Measurements from ENCODE around the gene HSP90B1.

The HSP90B1 gene

GRCh38 chr12:103930787-103931735, 851 bp downstream of the HSP90B1 start:
- ATAC-seq = no peak

GRCh38 chr12:103933237-103933636, 3.0 kb downstream of the HSP90B1 start:
- no peak for ATAC-seq

DNA sequence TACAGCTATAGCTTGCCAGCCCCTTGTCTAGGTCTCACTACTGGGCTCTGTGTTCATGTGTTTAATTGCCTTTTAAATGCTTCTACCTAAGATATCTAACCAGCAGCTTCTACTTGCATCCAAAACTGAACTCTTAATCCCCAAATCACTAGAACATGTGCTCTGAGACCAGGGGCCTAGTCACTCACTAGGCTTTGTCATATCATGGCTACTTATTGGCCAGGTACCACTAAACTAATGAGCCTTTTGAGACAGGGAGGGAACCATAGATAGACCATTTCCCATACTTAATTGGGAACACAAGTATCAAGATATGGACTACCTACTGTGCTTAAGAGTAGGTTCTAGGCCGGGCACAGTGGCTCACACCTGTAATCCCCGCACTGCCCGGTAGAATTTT, 6.5 kb downstream of the HSP90B1 start:
- no peak for ATAC-seq

DNA sequence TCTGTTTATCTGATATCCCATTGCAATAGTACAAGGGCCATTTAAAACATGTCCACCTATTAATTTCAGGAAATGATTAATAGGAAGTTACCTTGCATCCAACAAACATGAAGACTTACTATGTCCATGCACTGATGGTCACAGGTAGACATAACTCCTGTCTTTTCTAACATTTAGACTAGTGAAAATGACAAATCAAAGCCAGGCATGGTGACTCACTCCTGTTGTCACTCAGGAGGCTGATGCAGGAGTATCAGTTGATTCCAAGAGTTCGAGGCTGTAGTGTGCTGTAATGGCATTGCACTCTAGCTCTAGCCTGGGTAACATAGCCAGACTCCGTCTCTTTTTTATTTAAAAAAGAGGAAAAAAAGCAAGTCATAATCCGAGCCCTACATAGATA, 14.8 kb downstream of the HSP90B1 start:
- ATAC-seq = peak in 1 of 2 donors; percentile 41

DNA sequence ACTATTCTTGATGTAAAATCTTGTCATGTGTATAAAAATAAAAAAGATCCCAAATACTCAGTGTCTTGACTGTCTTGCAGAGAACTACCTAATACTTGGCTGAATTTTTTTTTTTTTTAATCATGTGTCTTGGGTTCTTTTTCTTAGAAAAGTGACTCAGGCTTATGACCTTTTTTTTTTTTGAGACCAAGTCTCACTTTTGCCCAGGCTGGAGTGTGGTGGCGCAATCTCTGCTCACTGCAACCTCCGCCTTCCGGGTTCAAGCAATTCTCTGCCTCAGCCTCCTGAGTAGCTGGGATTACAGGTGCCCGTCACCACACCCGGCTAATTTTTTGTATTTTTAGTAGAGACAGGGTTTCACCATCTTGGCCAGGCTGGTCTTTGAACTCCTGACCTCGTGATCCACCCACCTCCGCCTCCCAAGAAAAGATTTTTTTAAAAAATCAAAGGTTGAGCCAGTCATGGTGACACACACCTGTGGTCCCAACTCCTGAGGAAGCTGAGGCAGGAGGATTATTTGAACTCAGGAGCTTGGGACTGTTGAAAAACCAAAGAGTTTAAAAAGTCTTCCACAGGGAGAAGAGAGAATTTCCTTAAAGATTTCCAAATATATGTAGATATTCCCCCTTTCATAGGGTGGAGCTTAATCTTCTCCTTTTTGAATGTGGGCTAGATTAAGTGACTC, 17.8 kb downstream of the HSP90B1 start:
- ATAC-seq = peak; percentile 32 to 40

DNA sequence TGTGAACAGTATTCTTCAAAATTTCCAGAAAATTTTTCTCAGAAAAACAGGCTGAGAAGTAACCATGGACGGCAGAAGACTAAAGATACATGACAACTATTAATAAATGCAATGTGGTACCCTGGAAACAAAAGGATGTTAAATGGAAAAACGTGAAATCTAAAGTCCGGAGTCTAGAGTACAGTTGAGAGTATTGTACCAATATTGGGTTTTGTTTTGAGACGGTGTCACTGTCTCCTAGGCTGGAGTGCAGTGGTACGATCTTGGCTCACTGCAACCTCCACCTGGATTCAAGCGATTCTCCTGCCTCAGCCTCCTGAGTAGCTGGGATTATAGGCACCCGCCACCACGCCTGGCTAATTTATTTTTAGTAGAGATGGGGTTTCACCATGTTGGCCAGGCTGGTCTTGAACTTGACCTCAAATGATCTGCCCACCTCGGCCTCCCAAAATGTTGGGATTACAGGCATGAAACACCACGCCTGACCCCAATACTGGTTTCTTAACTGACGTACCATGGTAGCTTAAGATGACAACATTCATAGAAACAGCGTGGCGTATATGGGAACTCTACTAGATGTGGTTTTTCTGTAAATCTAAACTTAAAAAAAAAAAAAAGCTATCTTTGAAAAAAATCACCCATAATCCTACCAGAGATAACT, 18.7 kb downstream of the HSP90B1 start:
- peak in 1 of 2 donors; percentile 30 for ATAC-seq

DNA sequence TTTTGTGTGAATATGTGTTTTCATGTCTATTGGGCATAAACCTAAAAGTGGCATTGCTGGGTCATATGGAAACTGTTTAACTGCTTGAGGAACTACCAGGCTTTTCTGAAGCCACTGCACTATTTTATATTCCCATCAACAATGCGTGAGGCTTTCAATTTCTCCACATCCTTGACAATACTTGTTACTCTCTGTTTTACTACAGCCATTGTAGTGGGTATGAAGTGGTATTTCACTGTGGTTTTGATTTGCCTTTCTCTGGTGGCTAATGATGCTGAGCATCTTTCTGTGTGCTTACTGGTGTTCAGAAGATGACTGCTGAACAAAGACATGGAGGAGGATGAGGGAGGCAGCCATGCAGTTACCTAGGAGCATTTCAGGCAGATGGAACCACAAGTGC, 22.3 kb downstream of the HSP90B1 start:
- ATAC-seq = no peak

- ATAC-seq = no peak
Measured at GRCh38 chr12:103955811-103956508, 25.8 kb downstream of the HSP90B1 start.

DNA sequence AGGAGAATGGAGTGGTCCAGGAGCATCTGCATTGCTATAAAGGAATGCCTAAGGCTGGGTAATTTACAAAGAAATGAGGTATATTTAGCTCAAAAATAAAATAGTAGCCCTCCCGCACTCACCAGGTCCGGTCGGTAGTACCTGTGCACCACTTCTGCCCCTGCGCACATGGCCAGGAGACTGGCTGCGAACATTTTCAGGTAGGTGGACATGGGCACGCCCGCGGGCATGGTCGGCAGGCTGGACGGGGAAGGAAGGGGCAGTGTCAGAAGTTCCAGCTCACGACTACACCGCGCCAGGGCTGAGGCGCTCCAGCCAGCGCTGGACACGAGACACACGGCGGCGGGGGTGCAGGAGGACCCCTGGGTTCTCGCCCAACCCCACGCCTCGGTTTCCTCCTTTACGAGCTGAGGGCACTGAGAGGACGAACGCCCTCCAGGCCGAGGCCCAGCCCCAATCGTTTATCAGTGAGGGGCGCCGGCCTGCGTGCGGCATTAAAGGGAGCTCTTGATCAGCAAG, 26.4 kb downstream of the HSP90B1 start:
- peak in 1 of 2 donors; percentile 39 for ATAC-seq

DNA sequence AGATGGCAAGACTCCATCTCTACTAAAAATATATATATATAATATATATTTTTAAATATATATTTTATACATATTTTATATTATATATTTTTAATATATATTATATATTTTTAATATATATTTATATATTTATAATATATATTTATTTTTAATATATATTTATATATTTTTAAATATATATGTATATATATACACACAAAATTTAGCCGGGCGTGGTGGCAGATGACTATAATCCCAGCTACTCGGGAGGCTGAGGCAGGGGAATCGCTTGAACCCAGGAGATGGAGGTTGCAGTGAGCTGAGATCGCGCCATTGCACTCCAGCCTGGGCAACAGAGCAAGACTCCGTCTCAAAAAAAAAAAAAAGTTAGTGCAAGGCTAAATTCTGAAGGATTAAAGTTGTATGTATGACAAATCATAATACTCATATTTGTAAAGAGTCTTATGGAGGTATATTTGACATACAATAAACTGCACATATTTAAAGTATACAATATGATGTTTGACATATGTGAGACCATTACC, 27.7 kb downstream of the HSP90B1 start:
- no peak for ATAC-seq

DNA sequence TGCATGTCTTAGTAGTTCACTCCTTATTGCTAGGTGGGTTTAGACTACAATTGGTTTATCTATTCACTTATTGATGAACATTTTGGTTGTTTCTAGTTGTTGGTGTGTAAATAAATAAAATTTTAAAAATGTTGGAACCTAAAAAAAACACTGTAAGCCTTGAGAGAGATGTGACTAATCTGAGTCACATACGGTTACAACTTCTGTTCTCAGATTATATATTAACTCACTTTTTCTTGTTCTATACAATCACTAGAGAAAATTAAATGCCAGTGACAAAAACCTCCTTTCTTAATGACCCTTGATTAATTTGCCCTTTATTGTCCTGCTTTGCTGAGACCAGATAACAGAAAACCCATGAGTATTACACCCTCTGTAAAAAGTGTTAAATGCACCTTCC, 28.4 kb downstream of the HSP90B1 start:
- no peak for ATAC-seq

GRCh38 chr12:103960616-103961227, 30.5 kb downstream of the HSP90B1 start:
- ATAC-seq = no peak

DNA sequence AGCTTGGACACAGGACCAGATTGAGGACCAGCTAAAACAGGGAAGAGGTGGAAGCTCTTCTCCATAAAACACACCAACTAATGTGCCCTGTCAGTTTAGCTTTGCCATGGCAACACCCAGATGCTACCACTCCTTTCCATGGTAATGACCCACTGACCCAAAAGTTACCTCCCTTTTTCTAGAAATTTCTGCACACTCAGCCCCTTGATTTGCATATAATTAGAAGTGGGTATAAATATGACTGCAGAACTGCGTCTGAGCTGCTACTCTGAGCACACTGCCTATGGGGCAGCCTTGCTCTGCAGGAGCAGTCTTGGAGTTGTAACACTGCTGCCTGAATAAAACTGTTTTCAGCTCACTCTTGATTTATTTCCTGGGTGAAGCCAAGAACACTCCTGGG, 32.3 kb downstream of the HSP90B1 start:
- ATAC-seq = no peak

DNA sequence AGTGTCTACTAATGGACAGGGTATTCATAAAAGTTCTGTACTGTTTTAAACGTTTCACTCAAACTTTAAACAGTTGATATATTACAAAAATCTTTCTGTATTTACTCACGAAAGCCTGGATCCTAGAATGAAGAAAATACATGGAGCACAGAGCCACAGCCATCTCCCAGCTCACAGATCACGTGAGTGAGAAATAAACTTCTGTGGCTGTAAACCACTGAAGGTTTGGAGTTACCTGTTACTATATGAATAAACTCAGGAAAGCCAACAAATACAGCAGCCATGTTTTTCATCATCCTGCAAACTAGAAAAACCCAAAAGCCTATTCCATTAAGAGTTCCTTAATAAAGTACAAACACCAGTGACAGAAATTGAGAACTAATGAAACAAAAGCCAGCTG, 34.6 kb downstream of the HSP90B1 start:
- no peak for ATAC-seq

GRCh38 chr12:103965255-103965589, 35.0 kb downstream of the HSP90B1 start:
- no peak for ATAC-seq

DNA sequence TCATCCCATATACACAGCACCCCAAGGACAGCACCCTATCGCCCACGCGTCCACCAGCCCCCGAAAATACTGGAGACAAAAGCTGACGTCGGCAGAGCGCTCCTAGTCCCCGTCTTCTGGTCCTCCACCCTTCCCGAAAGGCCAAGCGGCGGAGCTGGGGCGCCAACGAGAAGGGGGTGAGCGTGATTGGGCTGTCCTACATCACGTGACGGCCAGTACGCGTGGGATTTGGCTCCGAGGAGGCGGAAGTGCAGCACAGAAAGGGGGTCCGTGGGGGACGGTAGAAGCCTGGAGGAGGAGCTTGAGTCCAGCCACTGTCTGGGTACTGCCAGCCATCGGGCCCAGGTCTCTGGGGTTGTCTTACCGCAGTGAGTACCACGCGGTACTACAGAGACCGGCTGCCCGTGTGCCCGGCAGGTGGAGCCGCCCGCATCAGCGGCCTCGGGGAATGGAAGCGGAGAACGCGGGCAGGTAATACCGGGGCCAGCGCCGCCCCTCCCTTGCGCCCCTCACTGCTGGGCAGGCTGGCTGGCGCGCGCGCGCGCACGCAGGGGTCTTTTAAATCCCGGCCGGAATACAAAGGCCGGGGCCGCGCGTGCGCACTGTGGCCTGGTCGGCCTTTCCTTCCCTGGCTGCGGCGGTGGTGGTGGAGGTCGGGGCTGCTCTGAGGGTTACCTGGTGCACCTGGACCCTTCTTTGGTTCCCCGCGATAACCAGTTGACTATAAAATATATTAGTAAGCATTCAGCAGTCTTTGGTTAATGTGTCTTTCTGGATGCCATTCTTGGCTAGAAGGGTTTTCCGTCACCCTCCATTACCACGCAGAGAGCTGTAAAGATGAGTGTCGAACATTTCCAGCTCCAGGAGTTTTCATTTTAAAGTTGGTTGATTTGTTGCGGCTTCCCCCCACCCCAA, 35.6 kb downstream of the HSP90B1 start, which contains the start of gene TDG:
TDG (plus strand) TSS at position 283 of the 915 bp plus-strand sequence; CDS start at position 449, 166 bp downstream.
- peak; percentile 96 for ATAC-seq

- ATAC-seq = no peak
Measured at GRCh38 chr12:103966736-103967135, 36.5 kb downstream of the HSP90B1 start.

DNA sequence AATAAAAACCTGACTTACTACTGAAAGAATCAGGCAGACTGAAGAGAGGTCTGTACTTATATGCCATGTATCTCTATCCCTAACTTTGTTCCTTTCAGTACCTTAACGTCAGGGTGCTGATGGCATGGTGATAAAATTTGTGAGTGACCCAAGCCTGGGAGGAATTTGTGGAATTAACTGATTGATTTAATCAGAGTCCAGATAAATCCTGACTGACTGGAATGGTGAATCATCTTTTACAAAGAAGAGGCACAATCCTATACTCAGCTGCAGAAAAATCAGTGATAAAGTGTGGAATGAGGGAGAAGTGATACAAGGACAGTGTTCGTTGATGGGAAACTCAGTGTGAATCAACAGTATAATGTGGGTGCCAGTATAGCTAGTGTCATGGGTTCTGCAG, 39.2 kb downstream of the HSP90B1 start:
- no peak for ATAC-seq

DNA sequence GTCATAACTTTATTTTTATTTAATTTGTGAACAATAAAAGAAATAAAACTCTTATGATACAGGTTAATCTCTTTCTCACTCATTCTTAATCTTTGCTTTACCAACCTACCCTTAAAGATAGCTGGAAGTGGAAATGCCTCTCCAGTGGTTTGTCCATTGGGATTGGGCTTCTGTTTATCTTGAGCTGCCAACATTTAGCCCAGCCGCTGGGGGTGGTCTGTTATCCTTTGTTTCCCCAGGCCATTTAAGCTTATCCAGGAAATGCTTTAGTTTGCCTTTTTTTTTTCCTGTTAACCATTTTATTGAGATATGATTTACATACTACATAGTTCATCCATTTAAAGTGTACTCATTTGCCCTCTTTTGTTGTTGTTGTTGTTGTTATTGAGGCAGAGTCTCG, 43.7 kb downstream of the HSP90B1 start:
- no peak for ATAC-seq

DNA sequence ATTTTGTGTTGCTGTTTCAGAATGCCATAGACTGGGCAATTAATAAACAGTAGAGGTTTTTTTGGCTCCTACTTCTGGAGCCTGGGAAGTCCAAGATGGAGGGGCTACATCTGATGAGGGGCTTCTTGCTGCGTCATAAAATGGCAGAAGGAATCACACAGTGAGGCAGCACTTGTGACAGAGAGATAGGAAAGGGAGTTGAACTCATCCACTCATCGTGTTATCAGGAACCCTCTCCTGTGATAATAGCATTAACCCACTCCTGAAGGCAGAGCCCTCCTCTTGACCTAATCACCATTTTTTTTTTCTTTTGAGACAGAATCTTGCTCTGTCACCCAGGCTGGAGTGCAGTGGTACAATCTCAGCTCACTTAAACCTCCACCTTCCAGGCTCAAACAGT, 45.2 kb downstream of the HSP90B1 start:
- no peak for ATAC-seq
